Ovary (tissue), 3 donors: ENCODE results near the gene IQSEC1.

Source experiments
- POLR2A ChIP-seq: fragments of 450-650 bp; IDR thresholded peaks from one replicate; pipeline ENCODE4 v1.6.1; 2017; ENCODE audit warnings: antibody characterized with exemption, mild to moderate bottlenecking, moderate library complexity
- TF ChIP-seq, protein P1 (sequence below), 3 donors: fragments of 450-650 bp in 2 of 3; fragments of 200-600 bp in 1 of 3; IDR thresholded peaks; one replicate each; pipeline versions ENCODE4 v1.5.1 to v1.8.0; 2016 to 2022; ENCODE audit warnings: antibody characterized with exemption in 3 of 3, mild to moderate bottlenecking in 1 of 3
- donor health status: DM: no; HTN: no; CAD: no.

- TF ChIP-seq, protein P1, sequence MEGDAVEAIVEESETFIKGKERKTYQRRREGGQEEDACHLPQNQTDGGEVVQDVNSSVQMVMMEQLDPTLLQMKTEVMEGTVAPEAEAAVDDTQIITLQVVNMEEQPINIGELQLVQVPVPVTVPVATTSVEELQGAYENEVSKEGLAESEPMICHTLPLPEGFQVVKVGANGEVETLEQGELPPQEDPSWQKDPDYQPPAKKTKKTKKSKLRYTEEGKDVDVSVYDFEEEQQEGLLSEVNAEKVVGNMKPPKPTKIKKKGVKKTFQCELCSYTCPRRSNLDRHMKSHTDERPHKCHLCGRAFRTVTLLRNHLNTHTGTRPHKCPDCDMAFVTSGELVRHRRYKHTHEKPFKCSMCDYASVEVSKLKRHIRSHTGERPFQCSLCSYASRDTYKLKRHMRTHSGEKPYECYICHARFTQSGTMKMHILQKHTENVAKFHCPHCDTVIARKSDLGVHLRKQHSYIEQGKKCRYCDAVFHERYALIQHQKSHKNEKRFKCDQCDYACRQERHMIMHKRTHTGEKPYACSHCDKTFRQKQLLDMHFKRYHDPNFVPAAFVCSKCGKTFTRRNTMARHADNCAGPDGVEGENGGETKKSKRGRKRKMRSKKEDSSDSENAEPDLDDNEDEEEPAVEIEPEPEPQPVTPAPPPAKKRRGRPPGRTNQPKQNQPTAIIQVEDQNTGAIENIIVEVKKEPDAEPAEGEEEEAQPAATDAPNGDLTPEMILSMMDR (IDR thresholded peaks at IDR 0.05): no peak
- TF ChIP-seq POLR2A: no peak
These were observed 101.2 kb downstream of the IQSEC1 start for GRCh38 chr3:12972043-12972442.
